M059J (cell line): ENCODE data around the gene COL6A5. TPM values are rescaled to one million over a fixed set of nuclear protein-coding genes. Genes with fewer than 3 reads are reported as not detected.

Experiments used
- DNase-seq: peaks from one replicate; pipeline ENCODE4 v3.0.0-alpha.2; 2012; ENCODE audit warnings: low read depth
- total RNA-seq: library from RNA; depleted of rRNA; stranded (reverse); fragments of >200 nt; shearing (Covaris generic); gene quantifications from 2 replicates; pipeline ENCODE4 v1.2.3, GENCODE V29; 2014; rRNA removed

Gene COL6A5
- total RNA-seq, 1 experiment from 2014 or later = not detected

GRCh38 chr3:130519754-130520153, 174.3 kb downstream of the COL6A5 start:
- DNase-seq = no peak

GRCh38 chr3:130522399-130522798, 176.9 kb downstream of the COL6A5 start:
- no peak for DNase-seq

DNA sequence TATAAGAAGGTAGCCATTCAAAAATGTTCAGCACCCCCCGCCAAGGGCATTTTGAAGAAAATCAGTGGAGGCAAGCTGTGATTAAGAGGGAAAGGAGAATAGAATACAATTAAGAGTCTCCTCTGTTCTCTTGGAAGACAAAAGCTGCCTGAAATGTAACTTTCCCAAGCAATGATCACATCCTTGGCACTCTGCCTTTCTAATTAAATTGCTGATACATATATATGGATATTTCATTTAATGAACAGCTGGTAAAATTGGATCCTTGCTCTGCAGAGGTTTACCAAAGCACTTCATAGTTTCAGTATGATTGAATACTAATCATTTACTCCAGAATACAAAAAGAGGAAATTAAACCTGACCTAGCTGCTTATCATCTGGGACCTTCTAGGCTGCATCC, 182.0 kb downstream of the COL6A5 start:
- DNase-seq = no peak

- DNase-seq = no peak
Observed at GRCh38 chr3:130528120-130528519, 182.6 kb downstream of the COL6A5 start.

GRCh38 chr3:130529486-130530215, 184.2 kb downstream of the COL6A5 start:
- DNase-seq = no peak

- no peak for DNase-seq
Observed at GRCh38 chr3:130533247-130533646, 187.8 kb downstream of the COL6A5 start.

Other genes with a start within 250 kb of the COL6A5 start
- not detected in 2 replicates for gene COL6A6, start 171.5 kb downstream of the COL6A5 start, total RNA-seq